ENCODE results near the gene ADGRV1.

ADGRV1 gene

GRCh38 chr5:90558344-90559192, at the start of gene ADGRV1 (continued):
- TF ChIP-seq ZNF600 (tag by site-specific recombination; IDR thresholded peaks at IDR 0.05) (peak; percentile 98), GFI1B (tag by site-specific recombination; IDR thresholded peaks at IDR 0.05) (peak; percentile 47; the same call in 1 of the 2 replicates), ZNF747 (tag by site-specific recombination; IDR thresholded peaks at IDR 0.05) (no peak), ZNF148 (tag by site-specific recombination; IDR thresholded peaks at IDR 0.05; ENCODE audit: borderline replicate concordance) (no peak), ZNF501 (tag by site-specific recombination; IDR thresholded peaks at IDR 0.05) (peak; percentile 99), ZNF114 (tag by site-specific recombination; IDR thresholded peaks at IDR 0.05) (no peak), ZNF2 (tag by site-specific recombination; IDR thresholded peaks at IDR 0.05) (peak; percentile 99), BCL11A (tag by site-specific recombination; IDR thresholded peaks at IDR 0.05; ENCODE audit: low read depth) (no peak), TCF7L2 (IDR thresholded peaks at IDR 0.05; ENCODE audit: borderline replicate concordance, low read depth, low read length) (no peak), PRDM1 (tag by site-specific recombination; IDR thresholded peaks at IDR 0.05) (peak; percentile 93), ZNF530 (tag by site-specific recombination; IDR thresholded peaks at IDR 0.05; ENCODE audit: low read depth) (no peak), ZBTB1 (tag by site-specific recombination; IDR thresholded peaks at IDR 0.05) (0 out of 2 replicates have a peak, but pooled peaks have one; percentile 20), ZNF658 (tag by site-specific recombination; IDR thresholded peaks at IDR 0.05) (no peak), ZNF677 (tag by site-specific recombination; IDR thresholded peaks at IDR 0.05) (peak; percentile 44; the same call in 1 of the 2 replicates), ZNF121 (tag by site-specific recombination; IDR thresholded peaks at IDR 0.05) (no peak), ZNF239 (tag by site-specific recombination; IDR thresholded peaks at IDR 0.05) (0 out of 2 replicates have a peak, but pooled peaks have one; percentile 54), ZNF624 (tag by site-specific recombination; IDR thresholded peaks at IDR 0.05) (no peak), ZNF426 (tag by site-specific recombination; IDR thresholded peaks at IDR 0.05) (no peak), ZNF184 (tag by site-specific recombination; IDR thresholded peaks at IDR 0.05) (peak; percentile 50; the same call in 1 of the 2 replicates), ZNF19 (tag by site-specific recombination; IDR thresholded peaks at IDR 0.05; ENCODE audit: low read depth) (no peak), ZNF174 (tag by site-specific recombination; IDR thresholded peaks at IDR 0.05) (no peak), ZNF404 (tag by site-specific recombination; IDR thresholded peaks at IDR 0.05) (no peak), ZNF707 (tag by site-specific recombination; IDR thresholded peaks at IDR 0.05) (no peak), SP3 (tag by site-specific recombination; IDR thresholded peaks at IDR 0.05) (peak; percentile 98), ZNF48 (tag by site-specific recombination; IDR thresholded peaks at IDR 0.05) (no peak), YY1 (tag by site-specific recombination; IDR thresholded peaks at IDR 0.05) (peak; percentile 36), GLI2 (tag by site-specific recombination; IDR thresholded peaks at IDR 0.05; ENCODE audit: borderline replicate concordance, low read depth) (no peak), SP2 (tag by site-specific recombination; IDR thresholded peaks at IDR 0.05) (peak; percentile 92), ZNF664 (tag by site-specific recombination; IDR thresholded peaks at IDR 0.05) (no peak), KLF7 (tag by site-specific recombination; IDR thresholded peaks at IDR 0.05; ENCODE audit: borderline replicate concordance) (peak; percentile 73; the same call in 1 of the 2 replicates), ZNF10 (tag by site-specific recombination; IDR thresholded peaks at IDR 0.05) (peak; percentile 81)
- TF ChIP-seq, protein P1, sequence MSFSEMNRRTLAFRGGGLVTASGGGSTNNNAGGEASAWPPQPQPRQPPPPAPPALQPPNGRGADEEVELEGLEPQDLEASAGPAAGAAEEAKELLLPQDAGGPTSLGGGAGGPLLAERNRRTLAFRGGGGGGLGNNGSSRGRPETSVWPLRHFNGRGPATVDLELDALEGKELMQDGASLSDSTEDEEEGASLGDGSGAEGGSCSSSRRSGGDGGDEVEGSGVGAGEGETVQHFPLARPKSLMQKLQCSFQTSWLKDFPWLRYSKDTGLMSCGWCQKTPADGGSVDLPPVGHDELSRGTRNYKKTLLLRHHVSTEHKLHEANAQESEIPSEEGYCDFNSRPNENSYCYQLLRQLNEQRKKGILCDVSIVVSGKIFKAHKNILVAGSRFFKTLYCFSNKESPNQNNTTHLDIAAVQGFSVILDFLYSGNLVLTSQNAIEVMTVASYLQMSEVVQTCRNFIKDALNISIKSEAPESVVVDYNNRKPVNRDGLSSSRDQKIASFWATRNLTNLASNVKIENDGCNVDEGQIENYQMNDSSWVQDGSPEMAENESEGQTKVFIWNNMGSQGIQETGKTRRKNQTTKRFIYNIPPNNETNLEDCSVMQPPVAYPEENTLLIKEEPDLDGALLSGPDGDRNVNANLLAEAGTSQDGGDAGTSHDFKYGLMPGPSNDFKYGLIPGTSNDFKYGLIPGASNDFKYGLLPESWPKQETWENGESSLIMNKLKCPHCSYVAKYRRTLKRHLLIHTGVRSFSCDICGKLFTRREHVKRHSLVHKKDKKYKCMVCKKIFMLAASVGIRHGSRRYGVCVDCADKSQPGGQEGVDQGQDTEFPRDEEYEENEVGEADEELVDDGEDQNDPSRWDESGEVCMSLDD (tag by site-specific recombination; IDR thresholded peaks at IDR 0.05), result 0 out of 2 replicates have a peak, but pooled peaks have one; percentile 21
- TF ChIP-seq, protein P2, sequence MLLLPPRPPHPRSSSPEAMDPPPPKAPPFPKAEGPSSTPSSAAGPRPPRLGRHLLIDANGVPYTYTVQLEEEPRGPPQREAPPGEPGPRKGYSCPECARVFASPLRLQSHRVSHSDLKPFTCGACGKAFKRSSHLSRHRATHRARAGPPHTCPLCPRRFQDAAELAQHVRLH (tag by site-specific recombination; IDR thresholded peaks at IDR 0.05), result peak; percentile 91
- TF ChIP-seq, protein P3, sequence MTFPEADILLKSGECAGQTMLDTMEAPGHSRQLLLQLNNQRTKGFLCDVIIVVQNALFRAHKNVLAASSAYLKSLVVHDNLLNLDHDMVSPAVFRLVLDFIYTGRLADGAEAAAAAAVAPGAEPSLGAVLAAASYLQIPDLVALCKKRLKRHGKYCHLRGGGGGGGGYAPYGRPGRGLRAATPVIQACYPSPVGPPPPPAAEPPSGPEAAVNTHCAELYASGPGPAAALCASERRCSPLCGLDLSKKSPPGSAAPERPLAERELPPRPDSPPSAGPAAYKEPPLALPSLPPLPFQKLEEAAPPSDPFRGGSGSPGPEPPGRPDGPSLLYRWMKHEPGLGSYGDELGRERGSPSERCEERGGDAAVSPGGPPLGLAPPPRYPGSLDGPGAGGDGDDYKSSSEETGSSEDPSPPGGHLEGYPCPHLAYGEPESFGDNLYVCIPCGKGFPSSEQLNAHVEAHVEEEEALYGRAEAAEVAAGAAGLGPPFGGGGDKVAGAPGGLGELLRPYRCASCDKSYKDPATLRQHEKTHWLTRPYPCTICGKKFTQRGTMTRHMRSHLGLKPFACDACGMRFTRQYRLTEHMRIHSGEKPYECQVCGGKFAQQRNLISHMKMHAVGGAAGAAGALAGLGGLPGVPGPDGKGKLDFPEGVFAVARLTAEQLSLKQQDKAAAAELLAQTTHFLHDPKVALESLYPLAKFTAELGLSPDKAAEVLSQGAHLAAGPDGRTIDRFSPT (tag by site-specific recombination; IDR thresholded peaks at IDR 0.05), result no peak
